DND-41 (cell line): Measurements from ENCODE around the gene CHIT1.

Source experiments
- CTCF ChIP-seq: IDR thresholded peaks from 2 replicates; pipeline ENCODE4 v1.5.1; 2012; ENCODE audit warnings: borderline replicate concordance, low read length, moderate library complexity, mild to moderate bottlenecking; ENCODE audit not compliant: poor library complexity, severe bottlenecking; ENCODE audit errors: extremely low read depth
- EZH2 ChIP-seq: IDR thresholded peaks from 3 replicates; pipeline ENCODE4 v1.6.1; 2012; ENCODE audit warnings: borderline replicate concordance, low read depth, mild to moderate bottlenecking, moderate library complexity, low read length, inconsistent platforms; ENCODE audit not compliant: severe bottlenecking

- no peak for TF ChIP-seq EZH2
- TF ChIP-seq CTCF = no peak
Observed at GRCh38 chr1:203183828-203184227, 45.6 kb downstream of the CHIT1 start.
